Measurements from ENCODE around the gene LRRC73. TPM values are rescaled to one million over a fixed set of nuclear protein-coding genes. Genes with fewer than 3 reads are reported as not detected.
"Not testable (repeated sequence)": the region's sequence is repeated elsewhere in the genome, so short reads cannot be mapped to it uniquely, and the experiment has no call there.

The LRRC73 gene
- polyA plus RNA-seq, 1 donor, result 1.2 TPM

- DNase-seq, result no peak
These were observed 45.8 kb downstream of the LRRC73 start for GRCh38 chr6:43464337-43464736.

DNA sequence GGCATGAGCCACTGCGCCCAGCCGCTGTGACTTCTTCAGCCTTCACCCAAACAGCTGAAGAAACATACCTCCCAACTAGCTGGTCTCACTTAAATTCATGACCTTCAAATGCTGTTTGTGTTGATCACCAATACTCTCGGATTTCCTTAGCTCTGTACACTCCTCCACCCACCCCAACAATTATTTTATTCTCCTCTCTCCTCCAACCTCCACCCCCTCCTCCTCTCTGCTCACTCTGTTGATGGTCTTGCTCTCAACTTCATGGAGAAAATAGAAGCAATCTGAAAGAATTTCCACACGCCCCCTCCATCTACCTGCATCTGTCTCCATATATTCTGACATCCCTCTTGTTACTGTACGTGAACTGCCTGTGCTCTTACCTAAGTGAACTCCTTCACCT lies 48.2 kb downstream of the LRRC73 start:
- DNase-seq, result no peak

GRCh38 chr6:43460032-43460431 lies 50.1 kb downstream of the LRRC73 start:
- no peak for DNase-seq

GRCh38 chr6:43459535-43459934 lies 50.6 kb downstream of the LRRC73 start:
- no peak for DNase-seq

DNA sequence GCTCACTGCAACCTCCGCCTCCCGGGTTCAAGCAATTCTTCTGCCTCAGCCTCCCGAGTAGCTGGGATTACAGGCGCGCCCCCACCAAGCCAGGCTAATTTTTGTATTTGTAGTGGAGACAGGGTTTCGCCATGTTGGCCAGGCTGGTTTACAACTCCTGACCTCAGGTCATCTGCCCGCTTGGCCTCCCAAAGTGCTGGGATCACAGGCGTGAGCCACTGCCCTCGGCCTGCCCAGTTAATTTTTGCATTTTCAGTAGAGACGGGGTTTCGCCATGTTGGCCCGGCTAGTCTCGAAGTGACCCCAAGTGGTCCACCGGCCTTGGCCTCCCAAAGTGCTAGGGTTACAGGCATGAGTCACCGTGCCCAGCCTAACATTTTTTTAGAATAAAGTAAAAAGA lies 52.0 kb downstream of the LRRC73 start:
- DNase-seq, result not testable (repeated sequence)

- DNase-seq, result no peak
These were observed 52.5 kb downstream of the LRRC73 start for GRCh38 chr6:43457643-43458042.

Other genes starting within 250 kb of the LRRC73 start
- 1.2 TPM for gene SLC22A7, start 212.1 kb downstream of the LRRC73 start, polyA plus RNA-seq (ENCODE audit: insufficient read length)
- 7.3 TPM for gene CRIP3, start 201.5 kb downstream of the LRRC73 start, polyA plus RNA-seq (ENCODE audit: insufficient read length)
- gene ZNF318, start 140.7 kb downstream of the LRRC73 start, polyA plus RNA-seq (ENCODE audit: insufficient read length), result 38.1 TPM
- gene ABCC10, start 82.8 kb downstream of the LRRC73 start, polyA plus RNA-seq (ENCODE audit: insufficient read length), result 28.9 TPM
- 1.00 TPM for gene DLK2, start 54.8 kb downstream of the LRRC73 start, polyA plus RNA-seq (ENCODE audit: insufficient read length)
- gene TJAP1, start 32.8 kb downstream of the LRRC73 start, polyA plus RNA-seq (ENCODE audit: insufficient read length), result 41.3 TPM
- 137 TPM for gene YIPF3, start 6.6 kb upstream of the LRRC73 start, polyA plus RNA-seq (ENCODE audit: insufficient read length)
- 40.2 TPM for gene POLR1C, start 6.7 kb upstream of the LRRC73 start, polyA plus RNA-seq (ENCODE audit: insufficient read length)
- 68.7 TPM for gene XPO5, start 65.7 kb upstream of the LRRC73 start, polyA plus RNA-seq (ENCODE audit: insufficient read length)
- gene POLH, start 65.8 kb upstream of the LRRC73 start, polyA plus RNA-seq (ENCODE audit: insufficient read length), result 28.5 TPM
- gene GTPBP2, start 118.9 kb upstream of the LRRC73 start, polyA plus RNA-seq (ENCODE audit: insufficient read length), result 63.7 TPM
- gene MAD2L1BP, start 125.5 kb upstream of the LRRC73 start, polyA plus RNA-seq (ENCODE audit: insufficient read length), result 25.7 TPM
- gene RSPH9, start 134.7 kb upstream of the LRRC73 start, polyA plus RNA-seq (ENCODE audit: insufficient read length), result 1.4 TPM
- gene MRPS18A, start 177.4 kb upstream of the LRRC73 start, polyA plus RNA-seq (ENCODE audit: insufficient read length), result 40.9 TPM

Data from left kidney (tissue), 2 donors.